Endometrial microvascular endothelial cells (primary cell): ENCODE data around the gene AOPEP. TPM values are rescaled to one million over a fixed set of nuclear protein-coding genes. Genes with fewer than 3 reads are reported as not detected.
"Not testable (repeated sequence)": the region's sequence is repeated elsewhere in the genome, so short reads cannot be mapped to it uniquely, and the experiment has no call there.

ENCODE experiments used
- in situ Hi-C: cut with HindIII; loops from 2 replicates; pipeline ENCODE4 v1.10.0; 2017; ENCODE audit warnings: low sequenced_read_pairs, low pct_unique_long_range_greater_than_20kb; ENCODE audit errors: inconsistent ontology term
- total RNA-seq: library from RNA; depleted of rRNA; stranded (reverse); fragments of >200 nt; gene quantifications from one replicate; pipeline ENCODE4 v1.2.3, GENCODE V29; 2015; ENCODE audit errors: inconsistent ontology term

AOPEP gene
- total RNA-seq, 1 donor from 2014 or later, result 48.9 TPM

- in situ Hi-C loops, result no loop called here
Observed at GRCh38 chr9:94931740-94932139, 205.2 kb downstream of the AOPEP start.

DNA sequence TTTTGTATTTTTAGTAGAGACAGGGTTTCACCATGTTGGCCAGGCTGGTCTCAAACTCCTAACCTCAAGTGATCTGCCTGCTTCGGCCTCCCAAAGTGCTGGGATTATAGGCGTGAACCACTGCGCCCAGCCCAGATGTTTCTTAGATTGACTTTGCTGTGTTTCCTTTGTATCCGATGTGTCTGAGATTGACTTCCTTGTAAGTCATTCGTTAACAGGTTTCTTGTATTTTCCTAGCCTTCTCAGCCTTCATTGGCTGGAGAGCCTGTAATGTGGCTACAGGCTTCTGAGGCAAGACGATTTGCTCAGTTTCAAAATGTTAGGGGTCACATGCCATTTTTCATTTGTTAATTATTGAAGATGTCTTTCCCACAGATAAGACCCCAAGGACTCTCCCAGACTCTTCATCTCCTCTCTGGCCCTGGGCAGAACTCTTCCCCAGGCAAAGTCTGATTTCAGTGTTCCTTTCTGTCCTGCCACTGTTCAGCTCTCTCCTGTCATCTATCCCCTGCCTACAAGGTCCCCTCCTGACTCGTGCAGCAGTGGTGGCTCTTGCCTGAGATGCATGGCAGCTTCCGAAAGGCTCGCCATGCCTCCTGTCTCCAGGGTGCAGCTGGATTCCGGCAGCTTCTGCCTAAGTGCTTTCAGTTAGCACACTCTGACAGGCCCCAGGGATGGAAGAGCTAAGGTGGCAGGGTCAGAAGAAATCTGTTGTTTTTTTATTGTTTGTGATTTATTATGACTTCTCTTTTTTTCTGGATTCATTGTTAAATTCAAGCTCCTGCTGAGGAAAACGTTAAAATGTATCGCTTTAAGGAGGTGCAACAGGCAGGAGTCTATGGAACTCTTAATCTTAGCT is 206.4 kb downstream of the AOPEP start:
- in situ Hi-C loops, result no loop called here

- in situ Hi-C loops, result no loop called here
Observed at GRCh38 chr9:94933511-94933828, 207.0 kb downstream of the AOPEP start.

- in situ Hi-C loops, result no loop called here
Observed at GRCh38 chr9:94934816-94935328, 208.4 kb downstream of the AOPEP start.

- in situ Hi-C loops, result no loop called here
Observed at GRCh38 chr9:94935396-94935795, 208.9 kb downstream of the AOPEP start.

- in situ Hi-C loops, result no loop called here
Observed at GRCh38 chr9:94936419-94936818, 209.9 kb downstream of the AOPEP start.

GRCh38 chr9:94937214-94937903 is 210.9 kb downstream of the AOPEP start:
- in situ Hi-C loops, result no loop called here

DNA sequence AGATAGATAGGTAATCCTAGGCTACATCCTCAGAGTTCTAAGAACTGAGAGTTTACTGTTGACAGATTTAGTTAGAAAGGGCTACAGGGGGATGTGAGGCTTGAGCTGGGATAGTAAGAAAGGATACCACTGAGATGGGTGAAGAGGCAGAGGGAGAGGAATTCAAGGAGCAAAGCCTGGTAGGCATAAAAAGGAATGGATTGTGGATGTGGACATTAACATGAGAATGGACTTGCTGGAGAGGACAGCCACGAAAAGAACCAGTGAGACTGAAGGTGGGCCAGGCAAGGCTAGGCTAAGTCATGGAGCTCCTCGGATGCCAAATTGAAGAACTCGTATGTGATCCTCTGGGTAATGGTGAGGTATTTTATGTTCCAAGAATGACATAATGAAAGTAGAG is 211.9 kb downstream of the AOPEP start:
- in situ Hi-C loops, result no loop called here

DNA sequence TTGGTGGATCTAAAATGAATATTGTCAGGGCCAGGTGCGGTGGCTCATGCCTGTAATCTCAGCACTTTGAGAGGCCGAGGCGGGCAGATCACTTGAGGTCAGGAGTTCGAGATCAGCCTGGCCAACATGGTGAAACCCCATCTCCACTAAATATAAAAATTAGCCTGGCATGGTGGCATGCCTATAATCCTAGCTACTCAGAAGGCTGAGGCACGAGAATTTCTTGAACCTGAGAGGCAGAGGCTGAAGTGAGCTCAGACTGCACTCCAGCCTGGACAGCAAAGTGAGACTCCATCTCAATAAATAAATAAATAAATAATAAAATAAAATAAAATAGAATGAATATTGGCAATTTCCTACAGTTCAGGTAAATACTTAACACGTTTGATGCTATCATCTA is 213.8 kb downstream of the AOPEP start:
- in situ Hi-C loops, result not testable (repeated sequence)

- in situ Hi-C loops, result no loop called here
Observed at GRCh38 chr9:94941211-94941875, 214.8 kb downstream of the AOPEP start.

GRCh38 chr9:94944626-94945025 is 218.1 kb downstream of the AOPEP start:
- in situ Hi-C loops, result no loop called here

DNA sequence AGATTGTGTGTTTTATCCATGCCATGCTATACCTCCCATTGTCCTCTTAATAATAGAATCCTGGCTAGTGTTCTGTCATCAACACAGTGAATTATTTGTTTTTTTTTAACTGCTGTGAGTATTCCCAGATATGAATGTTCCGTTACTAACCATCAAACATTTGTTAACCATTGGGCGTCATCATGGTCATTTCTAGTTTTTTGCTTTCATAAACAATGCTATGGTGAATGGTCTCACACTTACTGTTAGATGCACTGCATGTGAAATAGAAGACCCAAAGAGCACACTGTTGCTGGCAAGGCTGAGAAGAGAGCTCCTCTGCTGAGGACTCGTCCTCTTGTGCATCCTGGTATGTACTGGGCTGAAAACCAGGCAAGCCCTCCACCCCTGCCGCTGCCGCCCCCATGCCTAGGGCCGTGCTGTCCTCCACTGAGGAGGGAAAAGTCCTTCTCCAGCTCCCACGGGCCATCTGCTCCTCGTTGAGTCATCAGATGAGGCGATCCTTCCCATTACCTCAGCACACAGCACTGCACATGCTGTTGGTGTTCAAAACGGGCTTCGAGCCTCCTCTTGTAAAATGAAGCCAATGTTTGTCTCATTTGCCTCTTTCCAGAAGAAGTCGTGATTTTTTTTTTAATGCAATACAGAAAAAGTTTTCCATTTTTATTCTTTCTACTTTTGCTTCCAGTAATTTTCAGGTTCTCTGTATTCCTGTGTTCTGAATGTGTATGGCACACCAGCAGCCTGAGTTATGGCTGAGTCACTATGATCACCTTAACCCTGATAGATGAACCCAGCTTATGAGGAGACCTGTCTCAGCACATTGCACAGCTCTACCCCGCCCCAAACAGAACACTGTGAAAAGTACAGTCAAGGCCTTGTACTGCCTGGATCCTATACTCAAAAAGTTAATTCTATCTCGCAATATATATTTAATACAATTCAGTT is 219.0 kb downstream of the AOPEP start:
- in situ Hi-C loops, result no loop called here

GRCh38 chr9:94946256-94946655 is 219.8 kb downstream of the AOPEP start:
- in situ Hi-C loops, result no loop called here

- in situ Hi-C loops, result no loop called here
Observed at GRCh38 chr9:94948567-94949235, 222.2 kb downstream of the AOPEP start.

- in situ Hi-C loops, result no loop called here
Observed at GRCh38 chr9:94949370-94949769, 222.9 kb downstream of the AOPEP start.

GRCh38 chr9:94950040-94950578 is 223.6 kb downstream of the AOPEP start:
- in situ Hi-C loops, result no loop called here

- in situ Hi-C loops, result no loop called here
Observed at GRCh38 chr9:94950579-94951323, 224.3 kb downstream of the AOPEP start.
